NCI-H446 (cell line): Measurements from ENCODE around the gene TTLL7.

Experiments used
- DNase-seq, 2 experiments: peaks; one replicate each; lab custom pipeline; 2025; lab: John Stamatoyannopoulos, UW

TTLL7 gene

GRCh38 chr1:83864991-83865390 is 133.9 kb downstream of the TTLL7 start:
- no peak for DNase-seq

- no peak for DNase-seq
These were observed 138.3 kb downstream of the TTLL7 start for GRCh38 chr1:83860490-83861221.

- DNase-seq, result no peak
These were observed 141.2 kb downstream of the TTLL7 start for GRCh38 chr1:83857716-83858115.

GRCh38 chr1:83857103-83857502 is 141.8 kb downstream of the TTLL7 start:
- DNase-seq, result peak; percentile 12 to 56

- no peak for DNase-seq
These were observed 142.6 kb downstream of the TTLL7 start for GRCh38 chr1:83856381-83856780.

GRCh38 chr1:83854456-83854855 is 144.5 kb downstream of the TTLL7 start:
- no peak for DNase-seq

- DNase-seq, result no peak
These were observed 148.1 kb downstream of the TTLL7 start for GRCh38 chr1:83850834-83851233.

- no peak for DNase-seq
These were observed 149.5 kb downstream of the TTLL7 start for GRCh38 chr1:83849191-83850061.

GRCh38 chr1:83846138-83846537 is 152.8 kb downstream of the TTLL7 start:
- peak in 1 of 2 experiments; percentile 22 for DNase-seq

- no peak for DNase-seq
These were observed 153.4 kb downstream of the TTLL7 start for GRCh38 chr1:83845437-83846071.

GRCh38 chr1:83844546-83844945 is 154.4 kb downstream of the TTLL7 start:
- no peak for DNase-seq

GRCh38 chr1:83839566-83840173 is 159.3 kb downstream of the TTLL7 start:
- no peak for DNase-seq

- no peak for DNase-seq
These were observed 160.4 kb downstream of the TTLL7 start for GRCh38 chr1:83838573-83838972.

- no peak for DNase-seq
These were observed 162.4 kb downstream of the TTLL7 start for GRCh38 chr1:83836543-83836942.

- DNase-seq, result no peak
These were observed 164.2 kb downstream of the TTLL7 start for GRCh38 chr1:83834621-83835264.

GRCh38 chr1:83832194-83832593 is 166.7 kb downstream of the TTLL7 start:
- DNase-seq, result no peak

- no peak for DNase-seq
These were observed 169.8 kb downstream of the TTLL7 start for GRCh38 chr1:83829106-83829505.

- no peak for DNase-seq
These were observed 170.5 kb downstream of the TTLL7 start for GRCh38 chr1:83828456-83828855.

GRCh38 chr1:83827741-83828140 is 171.2 kb downstream of the TTLL7 start:
- DNase-seq, result peak in 1 of 2 experiments; percentile 42

GRCh38 chr1:83822208-83822607 is 176.7 kb downstream of the TTLL7 start:
- no peak for DNase-seq

GRCh38 chr1:83819436-83819835 is 179.5 kb downstream of the TTLL7 start:
- no peak for DNase-seq

- DNase-seq, result no peak
These were observed 180.0 kb downstream of the TTLL7 start for GRCh38 chr1:83818916-83819315.
